IPS-11a (cell line): Measurements from ENCODE around the gene WNT7B.

Experiments used
- H3K4me3 ChIP-seq: one replicate; pipeline ENCODE4 v1.5.1; 2013; ENCODE audit warnings: low read depth, low read length, control low read depth

Gene WNT7B

DNA sequence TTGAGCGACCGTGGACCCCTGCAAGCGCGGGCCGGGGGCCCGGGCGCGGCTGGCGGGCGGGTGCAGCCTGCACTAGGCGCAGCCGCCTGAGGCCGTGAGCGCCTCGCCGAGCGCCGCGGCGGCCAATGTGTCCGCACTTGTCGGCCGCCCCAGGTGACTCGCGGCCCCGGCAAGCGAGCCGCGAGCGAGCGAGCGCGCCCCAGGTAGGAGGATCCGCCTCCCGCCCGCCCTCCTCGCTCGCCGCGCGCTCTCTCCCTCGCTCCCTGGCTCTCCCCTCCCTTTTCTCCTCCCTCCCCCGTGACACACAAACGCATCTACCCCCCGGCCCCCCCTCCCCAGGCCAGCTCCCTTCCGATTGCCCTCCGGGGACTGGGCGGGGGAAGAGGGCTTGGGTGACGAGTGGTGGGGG, at the start of gene WNT7B:
Gene WNT7B, minus strand, starts transcription at position 160 of the 409 bp plus-strand sequence. CDS start 408 bp downstream, outside the sequence.
- H3K4me3 ChIP-seq = peak within 1 kb of the TSS; percentile 17

- H3K4me3 ChIP-seq = no peak overlapping the region
Measured at GRCh38 chr22:46025973-46026898, 49.3 kb upstream of the WNT7B start.

- H3K4me3 ChIP-seq = no peak overlapping the region
Measured at GRCh38 chr22:46025225-46025972, 48.4 kb upstream of the WNT7B start.

DNA sequence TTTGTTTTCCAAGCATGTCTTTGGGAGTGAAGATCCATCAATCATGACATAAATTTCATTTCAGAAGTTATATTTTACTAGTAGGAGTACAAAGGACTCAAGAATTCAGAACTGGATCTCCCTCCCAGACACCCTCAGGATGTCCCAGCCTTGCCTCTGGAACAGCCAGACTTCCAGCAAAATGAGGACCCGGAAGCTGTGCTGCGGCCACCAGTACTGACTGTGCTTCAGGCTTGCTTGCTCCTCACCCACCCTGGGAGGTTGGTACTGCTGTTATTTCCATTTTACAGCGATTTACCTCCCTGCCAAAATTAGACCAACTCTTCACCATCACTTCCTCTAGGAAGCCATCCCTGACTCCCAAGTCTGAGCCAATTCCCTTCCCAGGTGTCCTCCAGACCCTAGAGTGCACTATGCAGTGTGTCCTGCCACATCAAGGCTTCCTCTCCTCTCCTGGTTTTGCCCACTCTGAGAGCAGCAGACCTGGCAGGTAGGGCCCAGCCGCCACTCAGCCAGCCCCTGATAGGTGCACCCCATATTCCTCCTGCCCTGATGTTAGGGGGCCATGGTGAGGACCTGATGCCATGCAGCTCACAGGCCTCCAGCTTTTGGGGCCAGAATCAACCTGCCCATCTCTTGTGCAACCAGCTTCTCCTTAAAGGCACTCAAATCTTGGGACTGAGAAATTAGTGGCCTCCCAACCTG, 47.3 kb upstream of the WNT7B start:
- no peak overlapping the region for H3K4me3 ChIP-seq

GRCh38 chr22:46023558-46023981, 46.6 kb upstream of the WNT7B start:
- no peak overlapping the region for H3K4me3 ChIP-seq

DNA sequence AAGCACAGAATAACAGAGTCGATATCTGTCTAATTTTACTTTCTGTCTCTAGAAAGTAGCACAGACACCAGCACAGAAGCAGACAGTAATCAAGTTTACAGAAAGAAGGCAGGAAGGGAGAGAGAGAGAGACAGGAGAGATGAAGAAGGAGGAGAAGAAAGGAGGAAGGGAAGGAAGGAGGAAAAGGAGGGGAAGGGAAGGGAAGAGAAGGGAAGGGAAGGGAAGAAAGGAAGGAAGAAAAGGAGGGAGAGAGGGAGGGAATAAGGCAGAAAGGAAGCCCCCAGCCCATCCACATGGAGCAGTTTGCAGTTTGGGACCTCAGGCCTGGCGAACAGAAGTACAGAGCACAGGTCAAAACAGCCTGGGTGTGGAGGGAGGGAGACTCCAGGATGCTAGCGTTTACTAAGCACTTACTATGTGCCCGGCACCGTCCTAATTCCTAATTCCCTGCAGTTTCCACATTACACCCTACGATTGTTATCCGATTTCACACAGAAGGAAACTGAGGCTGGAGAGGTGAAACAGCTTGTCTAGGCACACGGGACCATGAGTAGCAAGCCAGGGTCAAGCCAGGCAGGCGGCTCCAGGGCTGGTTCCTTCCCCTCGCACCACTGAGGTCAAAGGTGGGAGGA, 46.0 kb upstream of the WNT7B start:
- no peak overlapping the region for H3K4me3 ChIP-seq

GRCh38 chr22:46021577-46021976, 44.6 kb upstream of the WNT7B start:
- no peak overlapping the region for H3K4me3 ChIP-seq

GRCh38 chr22:46019351-46019750, 42.4 kb upstream of the WNT7B start:
- no peak overlapping the region for H3K4me3 ChIP-seq

- H3K4me3 ChIP-seq = no peak overlapping the region
Measured at GRCh38 chr22:46018859-46019258, 41.9 kb upstream of the WNT7B start.

GRCh38 chr22:46017166-46017565, 40.2 kb upstream of the WNT7B start:
- H3K4me3 ChIP-seq = no peak overlapping the region

GRCh38 chr22:46013460-46014416, 36.8 kb upstream of the WNT7B start:
- H3K4me3 ChIP-seq = peak overlapping the region; percentile 60

DNA sequence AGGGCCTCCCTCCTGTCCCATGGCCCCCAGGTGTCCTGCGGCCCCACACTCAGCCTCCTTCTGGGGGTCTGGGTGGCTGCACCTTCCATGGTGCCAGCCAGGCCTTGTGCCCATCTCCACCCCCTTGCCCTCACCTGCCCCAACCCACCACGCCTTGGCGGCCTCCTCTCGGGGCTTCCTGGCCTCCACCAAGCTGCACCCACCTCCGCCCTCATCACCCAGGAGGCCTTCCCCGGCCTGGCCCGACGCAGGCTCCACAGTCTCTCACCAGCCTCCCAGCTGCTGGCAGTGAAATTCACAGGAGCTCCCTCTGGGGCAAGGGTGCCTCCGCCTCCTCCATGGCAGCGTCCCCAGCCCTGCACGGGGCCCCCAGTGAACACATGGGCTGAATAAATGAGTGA, 35.9 kb upstream of the WNT7B start:
- no peak overlapping the region for H3K4me3 ChIP-seq

DNA sequence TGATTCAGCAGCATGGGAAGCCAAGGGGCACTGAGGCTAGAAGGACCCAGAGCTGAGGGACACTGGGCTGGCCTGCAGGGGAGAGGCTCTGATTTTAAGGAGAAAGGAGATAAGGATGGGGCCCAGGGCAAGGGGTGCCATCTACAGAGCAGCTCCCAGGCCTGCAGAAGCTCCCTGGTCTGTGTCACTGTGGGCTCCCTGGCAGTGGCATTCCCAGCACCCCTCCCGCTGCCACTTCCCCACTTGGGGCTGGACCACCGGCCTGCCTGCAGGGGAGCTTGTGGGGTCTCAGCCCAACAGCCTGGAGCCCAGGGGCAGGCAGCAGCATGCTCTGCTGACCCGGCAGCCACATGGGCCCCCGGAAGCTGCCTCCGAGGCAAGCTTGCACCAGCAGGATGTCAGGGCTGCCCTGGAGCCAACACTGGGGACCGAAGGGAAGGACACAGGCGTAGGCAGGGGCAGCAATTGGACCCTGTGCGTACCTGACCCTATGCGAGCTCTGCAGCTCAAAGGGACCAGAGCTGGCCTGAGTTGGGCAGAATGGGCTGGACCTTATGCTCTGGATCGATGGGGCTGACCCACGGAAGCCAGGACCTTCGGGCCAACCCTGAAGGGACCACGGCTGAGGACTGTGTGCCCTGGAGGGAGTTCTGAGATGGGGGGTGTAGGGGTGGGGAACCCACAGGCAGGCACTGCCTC, 35.4 kb upstream of the WNT7B start:
- H3K4me3 ChIP-seq = no peak overlapping the region

DNA sequence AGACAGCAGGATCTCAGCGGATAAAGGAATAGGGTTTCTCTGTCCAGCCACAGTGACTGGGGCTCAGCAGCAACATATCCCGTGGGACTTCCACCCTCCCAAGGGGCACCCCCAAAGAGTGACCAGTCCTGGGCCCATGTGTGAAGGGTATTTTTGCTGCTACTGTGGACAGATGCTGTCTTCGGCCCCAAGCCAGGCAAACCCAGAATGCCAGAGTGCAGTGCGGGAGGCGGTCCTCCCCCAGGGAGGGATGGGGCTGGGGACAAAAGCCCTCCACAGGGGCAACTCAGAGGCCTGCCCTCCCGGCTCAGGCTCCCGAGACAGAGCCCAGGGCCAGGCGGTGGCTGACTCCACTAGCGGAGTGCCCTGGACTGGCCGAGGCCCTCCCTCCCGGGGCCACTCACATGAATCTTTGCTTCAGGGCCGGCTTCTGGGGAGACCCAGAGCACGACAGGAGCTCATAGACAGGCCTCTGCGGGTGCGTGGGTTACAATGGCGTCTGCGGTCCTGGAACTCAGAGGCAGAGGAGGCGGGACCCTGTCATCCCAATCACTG, 34.7 kb upstream of the WNT7B start:
- no peak overlapping the region for H3K4me3 ChIP-seq

GRCh38 chr22:46010951-46011626, 34.1 kb upstream of the WNT7B start:
- H3K4me3 ChIP-seq = no peak overlapping the region

- H3K4me3 ChIP-seq = no peak overlapping the region
Measured at GRCh38 chr22:46010207-46010867, 33.4 kb upstream of the WNT7B start.

- no peak overlapping the region for H3K4me3 ChIP-seq
Measured at GRCh38 chr22:46009730-46010129, 32.8 kb upstream of the WNT7B start.
